ENCODE results near the gene MAP3K5. TPM values are rescaled to one million over a fixed set of nuclear protein-coding genes. Genes with fewer than 3 reads are reported as not detected.

MAP3K5 gene
- total and polyA plus RNA-seq, 3 donors from 2014 or later: 21.3 to 55.3 (median 46.1) TPM

GRCh38 chr6:136548582-136549299 is 243.5 kb downstream of the MAP3K5 start:
- no peaks in the 10 kb centered on the region for H3K36me3 ChIP-seq (ENCODE audit: low read depth, missing control alignments)
- intact Hi-C loops (cut with DNase I; ENCODE audit: low total_unique reads): no loop called here
- peak overlapping the region in 1 of 2 donors; percentile 81 for H3K27ac ChIP-seq
- TF ChIP-seq POLR2A (IDR thresholded peaks at IDR 0.05) (no peak), CTCF (IDR thresholded peaks at IDR 0.05) (no peak)
- no peaks in the 10 kb centered on the region for H3K9me3 ChIP-seq
- peaks cover 13% of the 10 kb centered on the region for H3K4me1 ChIP-seq
- DNase-seq: no peak
- H3K4me3 ChIP-seq: peak overlapping the region; percentile 86 to 90
- 40 to 43% methylated on average over 14 of the region's 14 CpGs for WGBS, 2 donors
- H3K27me3 ChIP-seq: no peaks in the 10 kb centered on the region

- peaks cover 13% of the 10 kb centered on the region for H3K4me1 ChIP-seq
- 60 to 63% methylated on average over 1 of the region's 1 CpG for WGBS, 2 donors
- no peaks in the 10 kb centered on the region for H3K27me3 ChIP-seq
- no peak overlapping the region for H3K27ac ChIP-seq
- intact Hi-C loops (cut with DNase I; ENCODE audit: low total_unique reads): no loop called here
- no peaks in the 10 kb centered on the region for H3K36me3 ChIP-seq (ENCODE audit: low read depth, missing control alignments)
- no peak overlapping the region for H3K4me3 ChIP-seq
- DNase-seq: no peak
- TF ChIP-seq CTCF (IDR thresholded peaks at IDR 0.05) (no peak), POLR2A (IDR thresholded peaks at IDR 0.05) (no peak)
- no peaks in the 10 kb centered on the region for H3K9me3 ChIP-seq
Measured at GRCh38 chr6:136547871-136548270, 244.4 kb downstream of the MAP3K5 start.

- Histone ChIP-seq H3K27me3 (no peaks in the 10 kb centered on the region), H3K36me3 (ENCODE audit: low read depth, missing control alignments) (no peaks in the 10 kb centered on the region)
- intact Hi-C loops (cut with DNase I; ENCODE audit: low total_unique reads): no loop called here
Measured at GRCh38 chr6:136547336-136547735, 244.9 kb downstream of the MAP3K5 start.

GRCh38 chr6:136546331-136546730 is 245.9 kb downstream of the MAP3K5 start:
- WGBS, 2 donors: 53 to 64% methylated on average over 1 of the region's 1 CpG
- H3K4me1 ChIP-seq: peaks cover 12% of the 10 kb centered on the region

More at GRCh38 chr6:136547336-136547735, 244.9 kb downstream of the MAP3K5 start:
- Histone ChIP-seq H3K4me3 (no peak overlapping the region), H3K4me1 (peaks cover 13% of the 10 kb centered on the region), H3K27ac (no peak overlapping the region), H3K9me3 (no peaks in the 10 kb centered on the region)
- peak; percentile 65 to 81 (median 79) for TF ChIP-seq CTCF (IDR thresholded peaks at IDR 0.05)
- TF ChIP-seq POLR2A (IDR thresholded peaks at IDR 0.05): no peak
- no peak for DNase-seq
- WGBS, 2 donors: 39 to 54% methylated on average over 4 of the region's 4 CpGs

More at GRCh38 chr6:136546331-136546730, 245.9 kb downstream of the MAP3K5 start:
- Histone ChIP-seq H3K4me3 (no peak overlapping the region), H3K27me3 (no peaks in the 10 kb centered on the region), H3K9me3 (no peaks in the 10 kb centered on the region), H3K36me3 (ENCODE audit: low read depth, missing control alignments) (no peaks in the 10 kb centered on the region), H3K27ac (no peak overlapping the region)
- TF ChIP-seq CTCF (IDR thresholded peaks at IDR 0.05): no peak
- TF ChIP-seq POLR2A (IDR thresholded peaks at IDR 0.05): no peak
- no peak for DNase-seq
- intact Hi-C loops (cut with DNase I; ENCODE audit: low total_unique reads): no loop called here
